Trophoblast cell (in vitro differentiated cells and primary cell): ENCODE results near the gene ADAMTS18.
"Not testable (repeated sequence)": the region's sequence is repeated elsewhere in the genome, so short reads cannot be mapped to it uniquely, and the experiment has no call there.

Experiments
- DNase-seq, 2 donors: peaks; one replicate each; pipeline ENCODE4 v3.0.0-alpha.2; 2016
- H2AFZ ChIP-seq: 2 replicates; pipeline ENCODE4 v1.6.1; 2013; ENCODE audit warnings: low read length, moderate library complexity, mild to moderate bottlenecking; ENCODE audit not compliant: insufficient read depth, poor library complexity
- H2AK5ac ChIP-seq: 2 replicates; pipeline ENCODE4 v1.6.1; 2013; ENCODE audit warnings: mild to moderate bottlenecking, low read length
- H2BK120ac ChIP-seq: 2 replicates; pipeline ENCODE4 v1.6.1; 2013; ENCODE audit warnings: low read length, mild to moderate bottlenecking, moderate library complexity; ENCODE audit not compliant: insufficient read depth, poor library complexity
- H2BK12ac ChIP-seq: 2 replicates; pipeline ENCODE4 v1.6.1; 2013; ENCODE audit warnings: mild to moderate bottlenecking, low read length, moderate library complexity
- H2BK5ac ChIP-seq: 2 replicates; pipeline ENCODE4 v1.6.1; 2013; ENCODE audit warnings: low read length, low read depth, moderate library complexity, mild to moderate bottlenecking; ENCODE audit not compliant: poor library complexity
- H3K14ac ChIP-seq: 2 replicates; pipeline ENCODE4 v1.6.1; 2013; ENCODE audit warnings: mild to moderate bottlenecking, low read length
- H3K18ac ChIP-seq: 2 replicates; pipeline ENCODE4 v1.6.1; 2013; ENCODE audit warnings: mild to moderate bottlenecking, low read length
- H3K23ac ChIP-seq: 2 replicates; pipeline ENCODE4 v1.6.1; 2013; ENCODE audit warnings: low read length
- H3K27ac ChIP-seq: 2 replicates; pipeline ENCODE4 v1.5.1; 2013; ENCODE audit warnings: low read depth, mild to moderate bottlenecking, inconsistent platforms, low read length, moderate library complexity
- H3K27me3 ChIP-seq: 2 replicates; pipeline ENCODE4 v1.6.1; 2013; ENCODE audit warnings: inconsistent platforms, mild to moderate bottlenecking, low read length, moderate library complexity; ENCODE audit not compliant: insufficient read depth
- H3K36me3 ChIP-seq, 2 experiments: 1 replicate in 1 of 2; 2 replicates in 1 of 2; pipeline ENCODE4 v1.6.1; 2013; ENCODE audit warnings: low read length in 2 of 2, mild to moderate bottlenecking in 2 of 2, moderate library complexity in 1 of 2; ENCODE audit not compliant: insufficient read depth in 2 of 2, control insufficient read depth in 1 of 2
- H3K4ac ChIP-seq: 2 replicates; pipeline ENCODE4 v1.6.1; 2013; ENCODE audit warnings: low read depth, mild to moderate bottlenecking, low read length, moderate library complexity
- H3K4me1 ChIP-seq, 2 experiments: 1 replicate in 1 of 2; 2 replicates in 1 of 2; pipeline ENCODE4 v1.6.1; 2013; ENCODE audit warnings: low read length in 2 of 2, mild to moderate bottlenecking in 2 of 2, moderate library complexity in 1 of 2; ENCODE audit not compliant: insufficient read depth in 2 of 2, control insufficient read depth in 1 of 2
- H3K4me2 ChIP-seq: 2 replicates; pipeline ENCODE4 v1.6.1; 2013; ENCODE audit warnings: inconsistent platforms, mild to moderate bottlenecking, low read length, moderate library complexity
- H3K4me3 ChIP-seq: 2 replicates; pipeline ENCODE4 v1.5.1; 2013; ENCODE audit warnings: mild to moderate bottlenecking, low read depth, low read length, inconsistent platforms
- H3K79me1 ChIP-seq: one replicate; pipeline ENCODE4 v1.6.1; 2013; ENCODE audit warnings: low read length
- H3K79me2 ChIP-seq: 2 replicates; pipeline ENCODE4 v1.6.1; 2013; ENCODE audit warnings: low read length, mild to moderate bottlenecking; ENCODE audit not compliant: control insufficient read depth, insufficient read depth, poor library complexity
- H3K9ac ChIP-seq: 2 replicates; pipeline ENCODE4 v1.6.1; 2013; ENCODE audit warnings: mild to moderate bottlenecking, low read length
- H3K9me3 ChIP-seq: 2 replicates; pipeline ENCODE4 v1.6.1; 2013; ENCODE audit warnings: low read depth, mild to moderate bottlenecking, control low read depth, inconsistent platforms, low read length; ENCODE audit not compliant: insufficient read depth
- H4K12ac ChIP-seq: 2 replicates; pipeline ENCODE4 v1.6.1; 2013; ENCODE audit warnings: low read depth, mild to moderate bottlenecking, low read length, moderate library complexity
- H4K8ac ChIP-seq: 2 replicates; pipeline ENCODE4 v1.6.1; 2013; ENCODE audit warnings: low read depth, mild to moderate bottlenecking, low read length, moderate library complexity
- H4K91ac ChIP-seq: one replicate; pipeline ENCODE4 v1.6.1; 2013; ENCODE audit warnings: low read depth, mild to moderate bottlenecking, low read length, moderate library complexity
- WGBS: extraction: QIAGEN DNeasy Blood & Tissue Kit; methylation state at CpG from one replicate; pipeline ENCODE4 v1.1.7; 2013; ENCODE audit warnings: missing lambda C conversion rate; ENCODE audit not compliant: insufficient read length, insufficient coverage; ENCODE audit errors: extremely low coverage; 5-methylcytosine and 5-hydroxymethylcytosine counted together

Gene ADAMTS18

GRCh38 chr16:77469634-77470033, 34.8 kb upstream of the ADAMTS18 start:
- Histone ChIP-seq H3K27ac (no peak overlapping the region), H3K4me1 (no peaks in the 10 kb centered on the region), H3K14ac (no peak overlapping the region), H3K4ac (no peak overlapping the region), H2BK12ac (no peak overlapping the region), H3K9ac (no peak overlapping the region), H3K18ac (no peak overlapping the region), H4K8ac (no peak overlapping the region), H3K4me3 (no peak overlapping the region), H3K36me3 (no peaks in the 10 kb centered on the region), H3K4me2 (no peak overlapping the region), H3K9me3 (no peaks in the 10 kb centered on the region), H3K27me3 (no peaks in the 10 kb centered on the region), H4K91ac (no peak overlapping the region), H2BK5ac (no peak overlapping the region), H4K12ac (no peak overlapping the region), H3K79me2 (no peaks in the 10 kb centered on the region), H3K23ac (no peak overlapping the region), H2AK5ac (no peak overlapping the region), H2BK120ac (no peak overlapping the region), H2AFZ (no peak overlapping the region), H3K79me1 (no peaks in the 10 kb centered on the region)
- WGBS = no CpG with 5 or more reads among the region's 3 CpGs
- DNase-seq = no peak

- H3K79me1 ChIP-seq = no peaks in the 10 kb centered on the region
- H3K4me2 ChIP-seq = no peak overlapping the region
- no peaks in the 10 kb centered on the region for H3K27me3 ChIP-seq
- H3K36me3 ChIP-seq = no peaks in the 10 kb centered on the region
- H3K4ac ChIP-seq = no peak overlapping the region
- H2AFZ ChIP-seq = no peak overlapping the region
- no peak overlapping the region for H3K4me3 ChIP-seq
- no peak overlapping the region for H3K27ac ChIP-seq
- H4K8ac ChIP-seq = no peak overlapping the region
- no peak overlapping the region for H2BK120ac ChIP-seq
- H3K4me1 ChIP-seq = no peaks in the 10 kb centered on the region
- DNase-seq = no peak
- no CpG with 5 or more reads among the region's 3 CpGs for WGBS
- H3K14ac ChIP-seq = no peak overlapping the region
- no peak overlapping the region for H2BK12ac ChIP-seq
- no peaks in the 10 kb centered on the region for H3K9me3 ChIP-seq
- H3K23ac ChIP-seq = no peak overlapping the region
- H3K18ac ChIP-seq = no peak overlapping the region
- H4K91ac ChIP-seq = no peak overlapping the region
- no peak overlapping the region for H4K12ac ChIP-seq
- no peak overlapping the region for H3K9ac ChIP-seq
- no peaks in the 10 kb centered on the region for H3K79me2 ChIP-seq
- H2BK5ac ChIP-seq = no peak overlapping the region
- no peak overlapping the region for H2AK5ac ChIP-seq
Observed at GRCh38 chr16:77468831-77469230, 34.0 kb upstream of the ADAMTS18 start.

- H3K14ac ChIP-seq = no peak overlapping the region
- no peak overlapping the region for H4K91ac ChIP-seq
- no peak overlapping the region for H3K27ac ChIP-seq
- no peak overlapping the region for H3K9ac ChIP-seq
- H2AK5ac ChIP-seq = no peak overlapping the region
- H2BK120ac ChIP-seq = no peak overlapping the region
- no peaks in the 10 kb centered on the region for H3K27me3 ChIP-seq
- no peak overlapping the region for H3K18ac ChIP-seq
- H4K8ac ChIP-seq = no peak overlapping the region
- H3K79me1 ChIP-seq = no peaks in the 10 kb centered on the region
- H2BK12ac ChIP-seq = no peak overlapping the region
- peaks cover 0 to 1% of the 10 kb centered on the region in 2 experiments for H3K4me1 ChIP-seq
- no peak overlapping the region for H3K4me2 ChIP-seq
- H3K4ac ChIP-seq = no peak overlapping the region
- no peak overlapping the region for H2BK5ac ChIP-seq
- H4K12ac ChIP-seq = no peak overlapping the region
- H2AFZ ChIP-seq = no peak overlapping the region
- H3K36me3 ChIP-seq = no peaks in the 10 kb centered on the region
- WGBS = no CpG with 5 or more reads among the region's 6 CpGs
- DNase-seq = no peak
- no peak overlapping the region for H3K23ac ChIP-seq
- H3K4me3 ChIP-seq = no peak overlapping the region
- no peaks in the 10 kb centered on the region for H3K9me3 ChIP-seq
- H3K79me2 ChIP-seq = no peaks in the 10 kb centered on the region
Observed at GRCh38 chr16:77467821-77468335, 33.0 kb upstream of the ADAMTS18 start.

GRCh38 chr16:77463659-77464058, 28.8 kb upstream of the ADAMTS18 start:
- H2BK5ac ChIP-seq, H2AK5ac ChIP-seq, H3K9ac ChIP-seq, H4K8ac ChIP-seq, H4K12ac ChIP-seq, H3K9me3 ChIP-seq, H3K23ac ChIP-seq, H3K14ac ChIP-seq, H3K36me3 ChIP-seq, H3K79me1 ChIP-seq, H3K27me3 ChIP-seq, H2BK120ac ChIP-seq, H3K4me2 ChIP-seq, H3K79me2 ChIP-seq, H2AFZ ChIP-seq, H3K4me1 ChIP-seq, H3K4me3 ChIP-seq, H2BK12ac ChIP-seq, H3K4ac ChIP-seq, H4K91ac ChIP-seq, DNase-seq, H3K18ac ChIP-seq, H3K27ac ChIP-seq: not testable (repeated sequence)
- no CpG with 5 or more reads among the region's 5 CpGs for WGBS
